Rectal smooth muscle tissue (tissue), 1 donor: Measurements from ENCODE around the gene STRN3.

Source experiments
- H3K27ac ChIP-seq: one replicate; pipeline ENCODE4 v1.7.0; 2013; ENCODE audit warnings: low read depth, low read length, inconsistent platforms
- H3K27me3 ChIP-seq: one replicate; pipeline ENCODE4 v1.7.0; 2013; ENCODE audit warnings: low read length; ENCODE audit not compliant: control insufficient read depth, insufficient read depth
- H3K36me3 ChIP-seq: one replicate; pipeline ENCODE4 v1.7.0; 2013; ENCODE audit warnings: low read length; ENCODE audit not compliant: control insufficient read depth, insufficient read depth
- H3K4me1 ChIP-seq: one replicate; pipeline ENCODE4 v1.7.0; 2013; ENCODE audit warnings: low read length; ENCODE audit not compliant: control insufficient read depth, insufficient read depth
- H3K4me3 ChIP-seq: one replicate; pipeline ENCODE4 v1.7.0; 2013; ENCODE audit warnings: low read length
- H3K9ac ChIP-seq: one replicate; pipeline ENCODE4 v1.7.0; 2013; ENCODE audit warnings: low read length

The STRN3 gene

DNA sequence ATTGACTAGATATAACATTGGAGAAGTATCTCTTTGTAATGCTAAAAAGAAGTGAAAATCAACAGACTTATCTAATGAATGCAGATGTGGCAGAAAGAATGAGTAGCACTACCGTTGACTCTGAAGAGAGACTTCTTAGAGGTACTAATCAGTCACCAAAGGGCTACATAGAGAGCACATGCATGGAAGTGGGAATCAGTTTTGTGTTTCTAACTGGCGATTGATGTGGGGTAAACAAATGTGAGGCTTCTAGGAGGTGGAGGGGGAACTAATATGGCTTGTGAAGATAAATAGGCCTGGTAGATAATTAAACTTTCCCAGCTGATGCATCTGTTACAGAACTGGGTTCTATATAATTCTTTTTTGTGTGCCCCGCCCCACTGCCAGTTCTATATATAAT lies 141.3 kb downstream of the STRN3 start:
- H3K4me3 ChIP-seq = no peak overlapping the region
- H3K9ac ChIP-seq = no peak overlapping the region
- no peaks in the 10 kb centered on the region for H3K4me1 ChIP-seq
- no peaks in the 10 kb centered on the region for H3K27me3 ChIP-seq
- H3K27ac ChIP-seq = no peak overlapping the region
- H3K36me3 ChIP-seq = no peaks in the 10 kb centered on the region

DNA sequence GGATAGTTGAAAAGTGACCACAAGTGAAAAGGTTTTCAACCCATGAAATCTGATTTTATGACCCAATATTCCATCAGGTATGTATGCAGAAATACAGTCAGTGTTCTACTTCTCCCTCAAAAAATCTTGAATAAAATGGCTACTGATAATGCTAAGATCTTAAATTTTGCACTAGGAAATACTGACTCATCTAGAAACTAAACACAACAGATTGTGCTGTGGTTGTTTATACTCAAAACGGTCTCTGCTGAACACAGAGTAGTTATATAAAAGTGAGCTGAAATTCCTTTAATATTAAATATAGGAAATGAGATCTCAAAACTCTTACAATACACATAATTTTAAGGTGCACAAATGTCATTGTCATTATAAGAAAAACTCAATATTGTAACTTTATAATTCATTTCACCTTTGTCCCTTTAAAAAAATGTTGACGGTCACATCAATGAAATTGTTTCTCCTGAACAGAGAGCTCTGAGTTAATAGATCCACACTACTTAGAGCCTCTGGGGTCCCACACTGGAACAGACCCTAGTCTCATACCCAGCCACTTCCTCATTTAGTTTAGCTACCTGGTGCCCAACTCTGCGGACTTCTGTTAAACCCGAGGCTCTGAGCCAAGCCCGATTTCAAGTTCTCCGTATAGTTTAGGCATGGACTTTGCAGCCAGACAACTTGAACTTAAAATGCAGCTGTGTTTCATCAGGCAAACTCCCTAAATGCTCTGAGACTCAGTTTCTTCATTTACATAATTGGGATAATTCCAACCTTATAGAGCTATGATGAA lies 142.5 kb downstream of the STRN3 start:
- no peak overlapping the region for H3K4me3 ChIP-seq
- H3K9ac ChIP-seq = no peak overlapping the region
- H3K27me3 ChIP-seq = no peaks in the 10 kb centered on the region
- no peaks in the 10 kb centered on the region for H3K4me1 ChIP-seq
- H3K27ac ChIP-seq = no peak overlapping the region
- H3K36me3 ChIP-seq = no peaks in the 10 kb centered on the region

DNA sequence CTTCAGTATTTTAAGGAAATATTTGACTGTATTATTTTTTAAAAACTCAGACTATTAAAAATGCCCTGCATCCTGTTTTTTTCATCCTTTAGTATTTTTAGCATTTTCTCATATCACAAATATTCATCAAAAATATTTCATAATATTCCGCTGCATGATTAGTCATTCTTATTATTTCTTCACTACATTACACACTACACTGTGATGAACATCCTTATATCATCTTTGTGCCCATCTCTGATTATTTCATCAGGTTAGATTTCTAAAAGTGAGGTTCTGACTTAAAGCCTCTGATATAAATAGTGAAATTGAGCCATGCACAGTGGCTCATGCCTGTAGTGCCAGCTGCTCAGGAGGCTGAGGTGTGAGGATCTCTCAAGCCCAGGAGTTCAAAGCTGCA lies 143.7 kb downstream of the STRN3 start:
- H3K4me3 ChIP-seq = no peak overlapping the region
- no peaks in the 10 kb centered on the region for H3K4me1 ChIP-seq
- H3K36me3 ChIP-seq = no peaks in the 10 kb centered on the region
- H3K27ac ChIP-seq = no peak overlapping the region
- no peaks in the 10 kb centered on the region for H3K27me3 ChIP-seq
- H3K9ac ChIP-seq = no peak overlapping the region

- Histone ChIP-seq H3K27me3 (peaks cover 17% of the 10 kb centered on the region), H3K4me1 (peaks cover 5% of the 10 kb centered on the region), H3K4me3 (no peak overlapping the region), H3K36me3 (no peaks in the 10 kb centered on the region), H3K9ac (no peak overlapping the region), H3K27ac (no peak overlapping the region)
These were observed 149.5 kb downstream of the STRN3 start for GRCh38 chr14:30876692-30877091.

GRCh38 chr14:30875788-30876053 lies 150.5 kb downstream of the STRN3 start:
- no peak overlapping the region for H3K4me3 ChIP-seq

GRCh38 chr14:30874999-30875787 lies 151.0 kb downstream of the STRN3 start:
- H3K27me3 ChIP-seq = peaks cover 17% of the 10 kb centered on the region
- H3K27ac ChIP-seq = no peak overlapping the region
- no peak overlapping the region for H3K9ac ChIP-seq
- H3K4me3 ChIP-seq = peak overlapping the region; percentile 74
- no peaks in the 10 kb centered on the region for H3K36me3 ChIP-seq
- peaks cover 5% of the 10 kb centered on the region for H3K4me1 ChIP-seq

More at GRCh38 chr14:30875788-30876053, 150.5 kb downstream of the STRN3 start:
- H3K36me3 ChIP-seq = no peaks in the 10 kb centered on the region
- peaks cover 17% of the 10 kb centered on the region for H3K27me3 ChIP-seq
- H3K9ac ChIP-seq = no peak overlapping the region
- H3K4me1 ChIP-seq = peaks cover 5% of the 10 kb centered on the region
- H3K27ac ChIP-seq = no peak overlapping the region

GRCh38 chr14:30874120-30874998 lies 151.8 kb downstream of the STRN3 start, which contains the start of gene COCH:
Gene COCH, plus strand, starts transcription at chr14:30874559. Its CDS starts 380 bp downstream, at chr14:30874939.
- Histone ChIP-seq H3K9ac (no peak within 1 kb of the TSS), H3K36me3 (no peaks in the 10 kb centered on the region), H3K4me3 (peak within 1 kb of the TSS; percentile 74), H3K27ac (no peak within 1 kb of the TSS), H3K4me1 (peaks cover 5% of the 10 kb centered on the region), H3K27me3 (peaks cover 17% of the 10 kb centered on the region)

DNA sequence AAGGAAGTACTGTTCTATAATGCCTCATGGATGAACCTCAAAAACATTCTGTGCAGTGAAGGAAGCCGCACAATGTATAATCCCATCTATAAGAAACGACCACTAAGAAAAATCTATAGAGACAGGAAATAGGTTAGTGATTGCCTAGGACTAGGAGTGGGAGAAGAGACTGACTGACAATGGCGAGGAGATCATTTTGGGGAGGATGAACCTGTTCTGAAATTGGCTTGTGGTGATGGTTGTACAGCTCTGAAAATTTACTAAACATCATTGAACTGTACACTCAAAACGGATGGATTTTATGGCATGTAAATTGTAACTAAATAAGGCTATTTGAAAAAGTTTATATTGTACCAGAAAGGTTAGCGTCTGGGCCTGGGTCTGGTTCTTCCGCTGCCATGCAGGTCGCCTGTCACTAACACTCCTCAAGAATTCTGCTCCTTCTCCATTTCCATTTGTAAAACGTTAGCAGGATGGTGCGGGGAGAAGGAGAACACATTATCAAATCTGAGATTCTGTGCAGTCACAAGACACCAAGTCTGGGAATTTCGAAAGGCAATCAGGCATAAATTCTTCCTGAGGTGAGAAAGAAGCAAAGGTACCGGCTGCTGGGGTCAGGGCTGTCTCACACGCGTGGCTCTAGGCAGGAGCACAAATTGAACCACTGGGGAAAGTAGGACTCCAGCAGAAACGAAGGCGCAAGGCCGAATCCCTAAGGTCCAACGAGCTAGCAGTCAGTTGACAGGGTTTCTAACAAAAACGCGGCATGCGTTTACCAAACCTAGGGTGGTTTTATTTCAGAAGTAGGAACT lies 152.7 kb downstream of the STRN3 start:
- peaks cover 5% of the 10 kb centered on the region for H3K4me1 ChIP-seq
- H3K27ac ChIP-seq = no peak overlapping the region
- peaks cover 17% of the 10 kb centered on the region for H3K27me3 ChIP-seq
- H3K36me3 ChIP-seq = no peaks in the 10 kb centered on the region
- H3K9ac ChIP-seq = no peak overlapping the region
- peak overlapping the region; percentile 74 for H3K4me3 ChIP-seq

- Histone ChIP-seq H3K27me3 (peaks cover 17% of the 10 kb centered on the region), H3K27ac (no peak overlapping the region), H3K36me3 (no peaks in the 10 kb centered on the region), H3K9ac (no peak overlapping the region), H3K4me1 (peaks cover 5% of the 10 kb centered on the region), H3K4me3 (no peak overlapping the region)
These were observed 153.6 kb downstream of the STRN3 start for GRCh38 chr14:30872602-30873001.

GRCh38 chr14:30869551-30870155 lies 156.5 kb downstream of the STRN3 start:
- no peaks in the 10 kb centered on the region for H3K4me1 ChIP-seq
- H3K27me3 ChIP-seq = peaks cover 9% of the 10 kb centered on the region
- H3K9ac ChIP-seq = no peak overlapping the region
- H3K4me3 ChIP-seq = no peak overlapping the region
- no peak overlapping the region for H3K27ac ChIP-seq
- no peaks in the 10 kb centered on the region for H3K36me3 ChIP-seq

DNA sequence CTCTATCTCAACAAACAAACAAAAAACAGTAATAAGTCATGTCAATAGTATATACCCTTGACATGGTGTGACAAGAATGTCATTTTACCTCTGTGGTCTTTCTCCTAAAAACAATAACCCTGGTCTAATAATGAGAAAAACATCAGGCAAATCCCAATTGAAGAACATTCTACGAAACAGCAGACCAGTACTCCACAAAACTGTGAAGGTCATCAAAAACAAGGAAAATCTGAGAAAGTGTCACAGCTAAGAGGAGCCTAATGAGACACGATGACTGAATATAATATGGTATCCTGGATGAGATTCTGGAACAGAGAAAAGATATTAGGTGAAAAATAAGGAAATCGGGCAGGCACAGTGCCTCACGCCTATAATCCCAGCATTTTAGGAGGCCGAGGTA lies 157.4 kb downstream of the STRN3 start:
- H3K27ac ChIP-seq = no peak overlapping the region
- peaks cover 6% of the 10 kb centered on the region for H3K27me3 ChIP-seq
- no peak overlapping the region for H3K4me3 ChIP-seq
- H3K9ac ChIP-seq = no peak overlapping the region
- H3K36me3 ChIP-seq = no peaks in the 10 kb centered on the region
- no peaks in the 10 kb centered on the region for H3K4me1 ChIP-seq
